GM18861 (cell line): ENCODE results near the gene CLEC2B.

ENCODE experiments used
- ATAC-seq: cut with Tn5 transposase; IDR thresholded peaks from one replicate; pipeline ENCODE4 v1.9.1; 2021; ENCODE audit not compliant: unreplicated experiment

CLEC2B gene

GRCh38 chr12:9870286-9870866, 1.2 kb upstream of the CLEC2B start:
- ATAC-seq = no peak

DNA sequence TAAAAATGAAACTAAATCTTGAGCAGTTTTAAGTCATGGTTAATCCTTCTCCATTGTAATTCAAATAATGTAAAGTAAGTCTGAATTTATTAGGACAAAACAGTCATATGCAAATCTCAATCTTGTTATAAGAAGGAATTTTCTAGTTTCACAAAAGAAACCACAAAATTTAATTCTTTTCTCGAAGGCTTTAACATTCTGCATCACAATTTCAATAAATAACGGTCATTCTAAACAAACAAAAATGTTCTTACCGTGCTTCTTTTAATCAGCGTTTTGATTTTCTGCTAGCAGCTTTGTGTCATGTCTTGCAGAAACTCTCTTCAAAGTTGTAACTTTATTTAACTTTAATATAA, 225 bp downstream of the CLEC2B start:
- ATAC-seq = no peak

DNA sequence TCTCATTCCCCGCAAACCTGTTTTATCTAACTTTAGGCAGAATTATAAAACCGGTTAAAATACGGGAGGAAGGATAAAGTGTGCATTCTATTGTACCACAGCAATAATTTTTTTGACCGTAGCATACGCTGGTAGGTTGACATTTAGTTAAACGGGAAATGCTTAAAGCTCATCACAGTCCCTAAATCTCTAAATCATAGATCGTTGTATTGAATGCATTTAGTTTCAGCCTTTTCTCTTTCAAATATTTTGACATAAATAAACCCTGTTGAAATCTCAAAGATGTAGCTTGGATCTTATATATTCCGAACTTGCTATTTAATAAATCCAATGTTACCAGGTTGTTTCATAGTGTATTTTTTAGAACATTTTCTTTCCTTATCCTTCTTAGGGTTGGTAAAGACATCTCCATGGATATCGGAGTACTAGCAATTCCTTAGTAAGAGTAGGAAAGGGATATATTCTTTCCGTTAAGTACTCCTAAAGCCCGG, 798 bp downstream of the CLEC2B start:
- ATAC-seq = no peak

DNA sequence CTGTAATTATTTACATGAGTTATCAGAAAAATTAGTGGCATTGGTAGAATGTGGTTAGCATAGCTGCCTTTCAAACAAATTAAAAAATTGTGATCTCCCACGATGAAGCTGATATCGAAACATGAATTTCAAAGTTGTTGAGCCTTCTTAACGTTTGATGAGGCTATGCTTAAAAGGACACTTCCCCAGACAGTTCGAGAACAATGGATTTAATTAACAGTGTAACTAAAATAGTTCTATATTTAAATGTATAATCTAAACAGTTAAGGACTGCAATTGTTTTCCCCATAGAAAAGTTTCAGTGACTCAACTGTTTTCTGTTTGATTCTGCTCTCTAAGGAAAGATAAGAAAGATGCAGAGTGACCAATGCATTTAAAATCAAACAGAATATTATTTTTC, 1.6 kb downstream of the CLEC2B start:
- ATAC-seq = no peak

DNA sequence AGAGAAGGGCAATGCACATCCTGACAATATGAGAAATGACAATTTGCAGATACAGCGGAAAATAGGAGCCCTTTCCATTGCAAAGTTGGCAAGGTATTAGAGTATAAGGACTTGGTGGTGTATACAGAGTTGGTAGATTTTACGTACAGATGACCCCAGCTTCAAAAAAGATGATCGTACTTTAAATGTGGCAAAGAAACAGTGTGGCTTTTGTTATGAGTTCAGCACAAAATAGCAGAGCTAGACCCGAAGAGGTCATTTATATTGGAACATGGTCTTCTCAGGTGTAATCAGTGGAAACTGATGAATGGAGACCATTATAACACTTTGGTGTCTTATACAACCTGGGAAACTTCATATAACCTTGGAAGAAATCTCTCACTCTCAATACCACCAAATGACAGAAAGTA, 2.3 kb downstream of the CLEC2B start:
- ATAC-seq = no peak

- ATAC-seq = no peak
Observed at GRCh38 chr12:9864913-9865675, 4.1 kb downstream of the CLEC2B start.

DNA sequence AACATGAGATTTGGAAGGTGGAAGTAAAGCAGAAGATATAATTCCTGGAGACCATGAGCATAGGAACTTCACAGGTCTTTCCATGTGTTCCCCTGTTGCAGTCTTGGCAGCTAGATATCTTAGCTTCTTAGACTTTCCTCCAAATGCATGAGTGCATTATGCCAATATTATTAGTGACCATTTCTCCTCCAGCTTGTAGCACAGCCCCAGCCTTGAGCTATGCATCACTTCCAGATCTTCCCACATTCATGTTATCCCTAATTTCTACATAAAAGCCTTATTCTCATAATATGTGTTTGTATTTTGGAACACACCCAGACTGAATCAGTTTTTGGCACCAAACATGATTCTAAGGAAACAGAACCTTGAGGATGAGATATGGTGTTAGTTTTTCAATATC, 11.0 kb downstream of the CLEC2B start:
- ATAC-seq = no peak

DNA sequence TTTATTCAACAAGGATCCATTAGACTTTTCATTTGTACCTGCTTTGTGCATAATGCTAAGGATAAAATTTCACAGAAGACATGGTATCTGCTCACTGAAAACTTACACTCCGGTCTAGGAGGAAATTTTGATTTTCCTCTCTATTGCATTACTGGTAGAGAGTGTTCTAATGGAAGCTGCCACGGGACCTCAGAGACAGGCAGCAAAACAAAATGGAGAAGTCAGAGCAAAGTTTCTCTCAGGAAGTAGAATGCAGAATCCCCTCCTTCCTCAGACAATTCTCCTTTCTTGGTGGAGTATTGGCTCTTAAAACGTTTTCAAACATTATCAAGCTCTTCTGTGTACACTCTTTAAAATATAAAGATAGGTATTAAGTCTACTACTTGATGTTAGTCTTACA, 12.3 kb downstream of the CLEC2B start:
- no peak for ATAC-seq

GRCh38 chr12:9856151-9856550, 13.0 kb downstream of the CLEC2B start:
- no peak for ATAC-seq

DNA sequence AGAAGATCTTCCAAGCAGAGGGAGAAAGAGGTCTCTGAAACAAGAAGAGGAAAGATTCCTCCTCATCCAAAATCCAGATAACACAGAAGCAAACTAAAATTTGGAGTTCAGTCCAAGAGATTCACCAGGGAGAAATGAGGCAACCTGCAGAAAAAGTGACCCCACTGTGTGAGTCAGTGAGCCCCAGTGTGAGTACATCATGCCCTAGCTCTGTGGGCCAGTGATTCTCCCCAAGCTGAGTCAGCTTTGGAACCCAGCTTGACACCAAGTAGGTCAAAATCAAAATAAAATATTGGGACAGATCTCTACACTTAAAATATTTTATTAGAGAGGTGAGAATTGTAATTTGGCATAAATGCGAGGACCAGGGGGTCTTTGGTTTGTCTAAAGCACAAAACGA, 17.2 kb downstream of the CLEC2B start:
- ATAC-seq = no peak

- ATAC-seq = no peak
Observed at GRCh38 chr12:9851050-9851449, 18.1 kb downstream of the CLEC2B start.

DNA sequence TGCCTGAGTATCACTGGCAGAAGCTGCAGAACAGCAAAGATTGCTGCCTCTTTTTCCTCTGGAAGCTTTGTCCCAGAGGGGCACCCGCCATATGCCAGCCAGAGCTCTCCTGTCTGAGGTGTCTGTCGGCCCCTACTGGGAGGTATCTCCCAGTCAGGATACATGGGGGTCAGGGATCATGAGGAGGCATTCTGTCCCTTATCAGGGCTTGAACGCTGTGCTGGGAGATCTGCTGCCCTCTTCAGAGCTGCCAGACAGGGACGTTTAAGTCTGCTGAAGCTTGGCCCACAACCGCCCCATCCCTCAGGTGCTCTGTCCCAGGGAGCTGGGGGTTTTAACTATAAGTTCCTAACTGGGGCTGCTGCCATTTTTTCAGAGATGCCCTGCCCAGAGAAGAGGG, 20.3 kb downstream of the CLEC2B start:
- ATAC-seq = no peak

DNA sequence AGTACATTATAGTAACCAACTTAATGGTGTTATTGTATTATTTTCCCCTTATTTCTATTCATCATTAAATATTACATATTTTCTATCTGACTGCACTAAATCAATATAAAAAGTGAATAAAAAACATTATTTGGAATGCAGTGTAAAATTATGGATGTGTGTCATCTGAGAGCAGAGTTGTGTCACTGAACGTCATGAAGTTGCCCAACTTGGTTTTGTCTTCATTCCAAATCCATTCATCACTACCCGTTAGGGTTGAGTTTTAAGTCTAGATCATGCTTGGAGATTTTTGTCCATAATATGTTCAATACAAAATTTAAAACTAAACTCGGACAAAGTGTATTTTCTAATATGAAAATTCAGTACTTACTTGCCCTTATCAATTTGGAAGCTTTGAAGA, 25.7 kb downstream of the CLEC2B start:
- ATAC-seq = no peak

DNA sequence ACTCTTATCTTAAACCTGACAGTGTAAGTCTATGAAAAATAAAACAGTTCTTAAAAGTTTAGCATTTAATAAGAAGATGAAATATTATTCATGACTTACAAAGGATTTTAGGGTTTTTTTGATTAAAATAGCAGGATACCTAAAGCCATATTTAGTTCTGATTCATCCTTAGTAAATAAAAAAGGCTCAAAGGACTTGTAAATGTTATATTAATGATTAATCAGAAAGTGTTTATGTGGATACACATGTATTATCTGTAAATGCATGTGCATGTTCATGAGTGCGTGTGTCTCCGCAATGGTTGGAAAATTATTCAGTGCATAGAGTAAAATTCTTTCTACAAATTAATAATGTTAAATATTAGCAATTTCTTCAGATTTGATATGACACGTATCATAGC, 37.4 kb downstream of the CLEC2B start:
- no peak for ATAC-seq

- ATAC-seq = no peak
Observed at GRCh38 chr12:9829982-9830381, 39.2 kb downstream of the CLEC2B start.

GRCh38 chr12:9829483-9829882, 39.7 kb downstream of the CLEC2B start:
- ATAC-seq = no peak

- ATAC-seq = no peak
Observed at GRCh38 chr12:9827209-9827888, 41.8 kb downstream of the CLEC2B start, which contains the start of gene KLRF1. Gene KLRF1 (plus strand): TSS chr12:9827481. CDS start chr12:9827545, 64 bp downstream.

- ATAC-seq = no peak
Observed at GRCh38 chr12:9820281-9820930, 48.7 kb downstream of the CLEC2B start.

DNA sequence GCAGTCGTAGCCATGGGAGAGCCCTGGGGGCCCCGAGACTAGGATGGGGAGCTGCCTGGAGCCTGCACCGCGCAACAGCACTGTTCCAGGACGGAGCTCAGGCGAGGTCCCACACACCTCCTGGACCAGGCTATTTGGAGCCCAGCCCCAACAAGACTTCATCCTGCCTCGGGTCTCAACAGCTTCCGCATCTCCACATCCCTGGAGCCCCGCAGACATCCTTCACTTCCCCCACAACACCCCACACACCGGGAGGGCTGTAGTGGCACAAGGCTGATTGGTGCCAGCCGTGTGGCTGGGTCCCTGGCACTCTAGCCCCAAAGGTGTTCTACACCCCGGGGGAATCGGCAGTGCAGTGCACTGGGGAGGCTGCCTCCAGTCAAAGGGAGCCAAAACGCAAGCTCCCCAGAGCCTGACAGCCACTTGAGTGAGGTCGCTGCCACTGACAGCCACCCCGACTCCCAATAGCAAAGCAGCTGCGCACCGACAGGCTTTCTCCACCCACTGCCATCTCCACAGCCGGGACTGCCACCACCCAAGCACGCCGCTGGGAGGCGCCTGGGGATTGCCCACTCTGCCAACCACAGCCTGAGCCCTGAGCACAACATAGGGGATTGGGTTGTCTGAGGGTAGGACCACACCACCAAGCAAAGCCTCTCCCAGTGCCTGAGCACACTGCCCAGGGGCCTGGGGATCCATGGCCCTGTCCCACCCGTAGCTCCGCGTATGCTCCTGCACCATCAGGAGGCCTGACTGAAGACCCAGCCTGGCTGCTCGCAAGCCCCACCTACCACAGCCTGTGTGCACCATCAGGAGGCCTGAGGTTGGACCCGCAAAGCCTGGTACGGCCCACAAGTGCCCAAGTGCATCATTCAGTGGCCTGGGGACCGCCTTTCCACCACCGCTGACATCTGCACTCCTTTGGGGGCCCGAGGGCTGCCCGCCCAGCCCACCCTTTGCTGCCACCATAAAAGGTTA, 55.0 kb downstream of the CLEC2B start:
- peak; percentile 72 for ATAC-seq

DNA sequence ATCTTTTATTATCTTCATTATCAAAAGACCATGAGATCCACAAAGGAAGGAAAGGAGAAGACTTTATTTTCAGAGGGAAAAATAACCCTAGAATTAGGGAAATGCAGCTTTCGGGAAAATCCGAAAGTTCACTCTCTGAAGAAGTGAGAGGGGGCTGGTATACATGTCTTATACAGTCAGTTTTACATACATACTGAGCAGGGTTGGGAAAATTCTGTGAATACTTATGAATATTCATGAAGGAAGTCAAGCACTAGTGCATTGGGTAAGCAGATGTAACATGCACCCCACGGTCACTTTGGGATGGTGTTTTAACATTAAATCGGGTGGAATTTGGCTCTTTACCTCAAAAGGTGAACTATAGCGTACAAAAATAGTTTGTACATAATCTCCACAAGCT, 57.5 kb downstream of the CLEC2B start:
- ATAC-seq = no peak
